B cell (primary cell): ENCODE measurements around the gene UNC5A.

Experiments
- CTCF ChIP-seq: fragments of 200-600 bp; IDR thresholded peaks from one replicate; pipeline ENCODE4 v1.8.0; 2022; ENCODE audit warnings: antibody characterized with exemption, mild to moderate bottlenecking
- EZH2 ChIP-seq: IDR thresholded peaks from 2 replicates; pipeline ENCODE4 v1.6.1; 2012; ENCODE audit warnings: borderline replicate concordance, low read depth, mild to moderate bottlenecking, moderate library complexity, low read length; ENCODE audit not compliant: insufficient read depth, poor library complexity, severe bottlenecking

- TF ChIP-seq CTCF (no peak), EZH2 (no peak)
These were observed 20.1 kb downstream of the UNC5A start for GRCh38 chr5:176830422-176830994.
